ENCODE measurements around the gene PHF2. TPM values are rescaled to one million over a fixed set of nuclear protein-coding genes. Genes with fewer than 3 reads are reported as not detected.

Gene PHF2
- total and polyA plus RNA-seq, 7 donors, result 10.9 to 31.9 (median 21.4) TPM

DNA sequence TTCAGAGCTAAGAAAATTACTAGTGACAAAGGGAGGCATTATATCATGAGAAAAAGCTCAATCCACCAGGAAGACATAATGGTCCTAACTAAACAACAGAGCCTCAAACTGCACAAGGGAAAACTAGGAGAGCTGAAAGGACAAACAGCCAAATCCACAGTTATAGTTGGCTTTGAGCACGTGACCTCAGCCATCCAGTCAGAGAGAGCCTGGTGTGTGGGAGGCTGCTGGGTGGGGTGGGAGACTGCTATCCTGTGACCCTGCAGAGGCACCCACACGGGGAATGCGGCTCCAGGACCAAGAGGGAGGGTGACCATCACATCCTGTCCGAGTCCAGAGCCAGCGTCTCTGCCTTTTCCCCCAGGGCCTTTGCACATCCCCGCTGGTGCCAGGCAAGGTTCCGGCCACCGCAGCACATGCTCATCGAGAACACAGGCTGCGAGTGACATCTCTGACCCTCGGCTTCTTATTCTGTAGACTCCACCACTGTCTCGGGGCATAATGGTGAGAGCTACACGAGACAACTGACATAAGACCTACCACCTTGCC lies 145.1 kb downstream of the PHF2 start:
- intact Hi-C loops (cut with DNase I), result no loop called here
- Histone ChIP-seq H3K36me3 (no peaks in the 10 kb centered on the region), H3K27ac (no peak overlapping the region), H3K4me3 (no peak overlapping the region), H3K27me3 (no peaks in the 10 kb centered on the region), H3K4me1 (peaks cover 0 to 16% (median 7%) of the 10 kb centered on the region in 4 donors), H3K9me3 (peaks cover 4 to 8% (median 4%) of the 10 kb centered on the region in 4 donors)
- DNase-seq, result no peak
- TF ChIP-seq POLR2AphosphoS5 (IDR thresholded peaks at IDR 0.05) (no peak), EP300 (IDR thresholded peaks at IDR 0.05) (no peak), POLR2A (IDR thresholded peaks at IDR 0.05) (no peak)
- TF ChIP-seq, protein P1, sequence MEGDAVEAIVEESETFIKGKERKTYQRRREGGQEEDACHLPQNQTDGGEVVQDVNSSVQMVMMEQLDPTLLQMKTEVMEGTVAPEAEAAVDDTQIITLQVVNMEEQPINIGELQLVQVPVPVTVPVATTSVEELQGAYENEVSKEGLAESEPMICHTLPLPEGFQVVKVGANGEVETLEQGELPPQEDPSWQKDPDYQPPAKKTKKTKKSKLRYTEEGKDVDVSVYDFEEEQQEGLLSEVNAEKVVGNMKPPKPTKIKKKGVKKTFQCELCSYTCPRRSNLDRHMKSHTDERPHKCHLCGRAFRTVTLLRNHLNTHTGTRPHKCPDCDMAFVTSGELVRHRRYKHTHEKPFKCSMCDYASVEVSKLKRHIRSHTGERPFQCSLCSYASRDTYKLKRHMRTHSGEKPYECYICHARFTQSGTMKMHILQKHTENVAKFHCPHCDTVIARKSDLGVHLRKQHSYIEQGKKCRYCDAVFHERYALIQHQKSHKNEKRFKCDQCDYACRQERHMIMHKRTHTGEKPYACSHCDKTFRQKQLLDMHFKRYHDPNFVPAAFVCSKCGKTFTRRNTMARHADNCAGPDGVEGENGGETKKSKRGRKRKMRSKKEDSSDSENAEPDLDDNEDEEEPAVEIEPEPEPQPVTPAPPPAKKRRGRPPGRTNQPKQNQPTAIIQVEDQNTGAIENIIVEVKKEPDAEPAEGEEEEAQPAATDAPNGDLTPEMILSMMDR (IDR thresholded peaks at IDR 0.05), result no peak
- 86 to 90% methylated on average over 13 of the region's 13 CpGs for WGBS, 2 donors

DNA sequence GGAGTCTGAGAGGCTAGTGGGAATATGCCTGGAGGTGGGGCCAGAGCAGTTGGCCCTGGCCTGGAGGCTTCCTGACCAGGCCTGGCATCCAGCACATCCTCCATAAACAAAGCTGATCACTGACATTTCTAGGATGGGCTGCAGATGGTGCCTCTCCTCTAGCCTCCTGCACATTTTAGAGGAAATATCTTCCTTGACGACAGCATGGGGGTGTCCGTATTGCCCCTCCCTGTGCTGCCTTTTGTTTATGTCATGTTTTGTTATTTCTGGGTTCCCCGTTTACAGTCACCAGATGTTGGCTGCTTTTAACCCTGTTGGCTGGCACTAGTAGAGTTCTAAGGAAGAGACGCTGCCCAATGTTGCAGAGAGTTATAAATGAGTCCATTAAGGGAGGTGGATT lies 148.5 kb downstream of the PHF2 start:
- H3K27ac ChIP-seq, result peak overlapping the region in 2 of 4 donors; percentile 29 to 37
- intact Hi-C loops (cut with DNase I), result no loop called here
- no peak overlapping the region for H3K4me3 ChIP-seq
- H3K4me1 ChIP-seq, result peaks cover 0 to 20% (median 7%) of the 10 kb centered on the region in 4 donors
- no peak for DNase-seq
- TF ChIP-seq, protein P1 (IDR thresholded peaks at IDR 0.05), result no peak
- TF ChIP-seq POLR2AphosphoS5 (IDR thresholded peaks at IDR 0.05) (peak in 1 of 4 donors; percentile 17), EP300 (IDR thresholded peaks at IDR 0.05) (peak in 1 of 4 donors; percentile 8)
- H3K9me3 ChIP-seq, result peaks cover 4 to 8% (median 4%) of the 10 kb centered on the region in 4 donors
- no peaks in the 10 kb centered on the region for H3K36me3 ChIP-seq
- 74 to 78% methylated on average over 4 of the region's 4 CpGs for WGBS, 2 donors
- H3K27me3 ChIP-seq, result peaks cover 0 to 6% (median 0%) of the 10 kb centered on the region in 3 donors

DNA sequence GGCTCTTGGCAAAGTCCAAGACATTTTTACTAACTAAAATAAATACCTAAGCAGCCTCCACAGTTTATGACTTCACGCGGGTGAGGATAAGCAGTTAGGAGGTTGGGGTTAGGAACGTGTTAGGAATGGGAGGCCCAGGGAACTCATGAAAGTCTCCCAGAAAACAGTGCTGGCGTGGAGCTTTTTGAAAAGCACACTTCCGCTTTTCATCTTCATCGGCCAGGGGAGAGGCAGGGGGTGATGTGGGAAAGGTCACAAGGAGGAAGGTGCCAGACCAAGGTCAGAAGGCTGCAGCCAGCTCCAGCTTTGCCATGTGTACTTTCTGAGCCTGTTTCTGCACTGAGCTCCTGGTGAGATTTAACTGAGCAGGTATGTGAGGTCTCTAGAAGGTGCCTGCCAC lies 149.0 kb downstream of the PHF2 start:
- H3K36me3 ChIP-seq, result no peaks in the 10 kb centered on the region
- H3K27ac ChIP-seq, result peak overlapping the region in 2 of 4 donors; percentile 29 to 37
- intact Hi-C loops (cut with DNase I), result no loop called here
- WGBS, 2 donors, result 57 to 65% methylated on average over 6 of the region's 6 CpGs
- DNase-seq, result no peak
- peaks cover 0 to 25% (median 7%) of the 10 kb centered on the region in 4 donors for H3K4me1 ChIP-seq
- peaks cover 4 to 8% (median 4%) of the 10 kb centered on the region in 4 donors for H3K9me3 ChIP-seq
- no peak for TF ChIP-seq POLR2A (IDR thresholded peaks at IDR 0.05)
- TF ChIP-seq POLR2AphosphoS5 (IDR thresholded peaks at IDR 0.05), result no peak
- TF ChIP-seq, protein P1 (IDR thresholded peaks at IDR 0.05), result no peak
- peaks cover 0 to 7% (median 0%) of the 10 kb centered on the region in 3 donors for H3K27me3 ChIP-seq
- no peak overlapping the region for H3K4me3 ChIP-seq

DNA sequence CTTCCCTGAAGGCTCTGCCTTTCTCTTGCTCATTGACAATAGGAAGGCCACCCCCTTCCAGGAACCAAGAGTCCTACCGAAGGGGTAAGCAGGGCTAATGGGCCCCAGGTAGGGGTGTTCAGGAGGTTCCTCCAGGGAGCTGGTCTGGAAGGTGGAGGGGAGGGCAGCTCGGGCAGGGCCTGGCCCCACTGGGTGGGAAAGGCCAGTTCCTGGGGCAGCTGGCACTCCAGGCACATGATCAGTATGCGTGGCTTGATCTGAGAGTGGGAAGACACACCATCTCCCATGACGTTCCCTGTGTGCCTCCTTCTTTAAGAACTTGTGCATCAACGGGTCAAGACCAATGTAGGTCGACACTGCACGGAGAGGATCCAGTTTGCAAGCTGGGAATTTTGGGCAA lies 149.8 kb downstream of the PHF2 start:
- H3K4me3 ChIP-seq, result no peak overlapping the region
- TF ChIP-seq POLR2A (IDR thresholded peaks at IDR 0.05) (no peak), EP300 (IDR thresholded peaks at IDR 0.05) (no peak), POLR2AphosphoS5 (IDR thresholded peaks at IDR 0.05) (no peak)
- TF ChIP-seq, protein P1 (IDR thresholded peaks at IDR 0.05), result no peak
- intact Hi-C loops (cut with DNase I), result no loop called here
- peaks cover 0 to 27% (median 7%) of the 10 kb centered on the region in 4 donors for H3K4me1 ChIP-seq
- DNase-seq, result no peak
- no peak overlapping the region for H3K27ac ChIP-seq
- H3K36me3 ChIP-seq, result no peaks in the 10 kb centered on the region
- H3K27me3 ChIP-seq, result peaks cover 0 to 7% (median 0%) of the 10 kb centered on the region in 3 donors
- WGBS, 2 donors, result 81 to 87% methylated on average over 7 of the region's 7 CpGs
- peaks cover 4 to 10% (median 4%) of the 10 kb centered on the region in 4 donors for H3K9me3 ChIP-seq

Other genes starting within 250 kb of the PHF2 start
- 100 to 1,000 TPM in 1 of 4 donors, 10 to 100 TPM in 3; 59.9 to 102 (median 65.1) TPM for gene FAM120A, start 124.9 kb upstream of the PHF2 start, total RNA-seq
- gene FAM120A, start 124.9 kb upstream of the PHF2 start, polyA plus RNA-seq, result 100 to 1,000 TPM in 1 of 3 donors, 10 to 100 TPM in 2; 61.9 to 106 (median 85.3) TPM
- 10 to 100 TPM; 53.5 to 64.9 (median 61.6) TPM for gene FAM120AOS, start 123.0 kb upstream of the PHF2 start, total RNA-seq
- 10 to 100 TPM; 50.3 to 86.5 (median 82.9) TPM for gene FAM120AOS, start 123.0 kb upstream of the PHF2 start, polyA plus RNA-seq

Data from sigmoid colon (tissue), 7 donors.